Kidney capillary endothelial cell (primary cell): Measurements from ENCODE around the gene TCEAL9.
A peak's percentile ranks its signal among the peaks of the same experiment; 100 is the strongest.
"Not testable (repeated sequence)": the region's sequence is repeated elsewhere in the genome, so short reads cannot be mapped to it uniquely, and the experiment has no call there.

Experiments
- DNase-seq: peaks from one replicate; pipeline ENCODE4 v3.0.0-alpha.2; 2018; ENCODE audit warnings: low spot score

TCEAL9 gene

DNA sequence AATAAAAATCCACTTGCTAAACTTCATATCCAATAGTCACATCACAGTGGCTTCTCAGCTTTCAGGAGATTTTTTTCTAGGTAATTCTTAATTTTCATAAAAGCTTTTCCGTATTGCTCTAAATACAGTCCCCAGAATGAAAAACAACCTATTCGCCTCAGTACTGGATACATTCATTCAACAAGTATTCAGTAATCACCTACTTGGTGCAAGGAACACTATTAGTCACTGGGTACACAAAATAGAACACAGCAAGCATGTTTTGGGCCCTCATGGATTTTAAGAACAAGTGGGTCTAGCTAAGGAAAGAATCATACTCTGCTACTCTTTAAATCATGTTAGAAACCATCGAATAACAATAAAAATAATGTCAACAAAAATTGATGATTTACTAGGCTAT, 17.3 kb downstream of the TCEAL9 start:
- DNase-seq, result no peak

DNA sequence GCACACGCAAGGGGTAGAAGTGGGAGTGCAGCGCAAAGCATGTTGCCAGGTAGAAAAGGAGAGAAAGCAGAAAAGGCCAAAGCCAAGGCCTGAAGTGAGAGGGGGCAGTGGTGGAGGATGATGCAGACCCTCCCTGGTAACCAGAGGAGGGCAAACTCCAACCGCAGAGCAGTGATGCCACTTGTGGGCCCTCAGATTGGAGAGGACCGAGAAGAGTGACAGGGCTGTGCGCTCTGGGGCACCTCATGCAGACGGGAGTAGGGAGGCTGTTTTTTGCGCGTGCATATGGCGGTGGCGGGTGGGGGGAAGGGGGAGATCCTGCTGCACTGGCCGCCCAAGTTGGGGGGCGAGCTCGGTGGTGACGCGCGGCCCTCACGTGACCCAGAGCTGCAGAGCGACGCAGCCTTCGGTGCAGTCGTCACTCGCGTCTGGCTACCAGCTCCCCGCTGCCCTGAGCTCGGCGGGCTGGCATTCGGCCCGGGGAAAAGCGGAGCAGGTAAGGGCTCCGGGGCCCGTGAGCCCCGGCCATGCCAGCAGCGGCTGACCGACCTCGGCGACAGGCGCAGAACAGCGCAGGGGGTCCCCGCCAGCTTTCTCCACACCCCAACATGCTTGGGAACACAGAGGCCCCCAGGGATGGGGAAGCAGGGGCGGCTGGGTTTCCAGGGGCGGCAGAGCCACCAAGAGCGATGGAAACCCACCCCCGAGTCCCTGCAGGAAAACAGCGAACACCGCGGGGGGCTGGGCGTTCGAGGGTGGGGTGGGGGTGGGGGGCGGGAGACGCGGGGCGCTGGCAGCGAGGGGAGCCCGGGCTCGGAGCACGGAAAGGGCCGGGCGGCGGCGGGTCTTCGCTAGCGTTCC, 20.0 kb downstream of the TCEAL9 start, which contains the start of gene BEX3:
BEX3 (plus strand) TSS at position 421 of the 861 bp plus-strand sequence. CDS start 984 bp downstream, outside the sequence.
- DNase-seq, result no peak

- no peak for DNase-seq
These were observed 20.6 kb downstream of the TCEAL9 start for GRCh38 chrX:103376979-103377324.

DNA sequence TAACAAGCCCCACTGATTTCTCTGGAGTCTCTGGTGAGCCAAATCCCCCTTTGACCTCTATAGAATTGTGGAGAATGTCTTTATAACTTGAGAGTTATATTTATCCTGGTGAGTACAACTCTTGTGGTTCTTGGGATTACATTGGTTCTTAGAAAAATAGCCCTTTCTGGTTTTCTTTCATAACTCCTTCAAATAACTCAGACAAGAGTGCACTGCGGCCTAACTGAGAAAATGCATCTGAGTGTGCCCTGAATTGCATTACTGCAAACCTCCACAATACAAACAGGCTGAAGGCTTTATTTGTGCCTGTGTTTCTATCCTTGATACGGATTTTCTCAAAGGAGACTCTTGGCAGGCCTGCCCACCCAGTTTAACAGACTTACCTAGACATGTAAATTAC, 22.7 kb downstream of the TCEAL9 start:
- DNase-seq, result no peak

GRCh38 chrX:103382877-103383276, 26.6 kb downstream of the TCEAL9 start:
- DNase-seq, result no peak

DNA sequence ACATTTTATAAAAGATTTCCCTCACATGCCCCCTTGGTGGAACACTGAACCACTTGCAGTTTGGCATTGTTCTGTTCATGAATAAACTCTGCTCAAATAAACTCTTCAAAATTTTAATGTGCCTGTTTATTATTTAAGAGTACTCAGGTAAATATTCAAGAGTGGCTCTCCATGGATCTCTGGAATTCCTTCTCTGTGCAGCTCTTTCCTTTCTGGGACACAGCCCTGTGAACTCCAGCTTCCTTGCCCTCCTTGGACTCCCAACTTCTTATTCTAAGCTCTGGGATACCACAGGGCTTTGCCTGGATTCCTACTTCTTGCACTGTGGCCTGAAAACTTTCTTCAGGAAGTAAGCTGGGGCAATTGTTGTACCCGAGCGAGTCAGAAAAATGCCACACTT, 28.4 kb downstream of the TCEAL9 start:
- DNase-seq, result no peak

DNA sequence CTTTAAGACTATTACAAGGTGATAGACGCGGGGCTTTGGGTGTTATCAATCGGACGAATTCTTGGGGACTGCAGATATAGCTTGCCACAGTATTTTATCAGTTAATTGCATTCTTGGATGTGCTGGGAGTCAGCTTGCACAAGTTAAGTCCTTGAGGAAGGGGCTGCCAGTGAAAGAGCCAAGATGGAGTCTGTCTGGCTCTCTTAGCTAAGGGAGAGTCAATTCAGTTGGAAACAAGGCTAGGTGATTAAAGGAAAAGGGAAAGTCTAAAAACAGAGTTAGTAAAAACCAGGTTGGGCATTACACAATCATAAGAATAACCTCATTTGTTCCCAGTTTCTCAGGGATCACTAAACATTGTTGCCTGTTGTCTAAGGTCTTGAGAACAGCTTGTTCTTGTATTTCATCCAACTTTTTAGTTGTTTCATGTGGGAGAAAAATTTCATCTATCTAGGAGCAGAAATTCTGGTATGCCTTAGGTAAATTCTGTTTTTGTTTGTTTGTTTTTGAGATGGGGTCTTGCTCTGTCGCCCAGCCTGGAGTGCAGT, 29.1 kb downstream of the TCEAL9 start:
- not testable (repeated sequence) for DNase-seq

DNA sequence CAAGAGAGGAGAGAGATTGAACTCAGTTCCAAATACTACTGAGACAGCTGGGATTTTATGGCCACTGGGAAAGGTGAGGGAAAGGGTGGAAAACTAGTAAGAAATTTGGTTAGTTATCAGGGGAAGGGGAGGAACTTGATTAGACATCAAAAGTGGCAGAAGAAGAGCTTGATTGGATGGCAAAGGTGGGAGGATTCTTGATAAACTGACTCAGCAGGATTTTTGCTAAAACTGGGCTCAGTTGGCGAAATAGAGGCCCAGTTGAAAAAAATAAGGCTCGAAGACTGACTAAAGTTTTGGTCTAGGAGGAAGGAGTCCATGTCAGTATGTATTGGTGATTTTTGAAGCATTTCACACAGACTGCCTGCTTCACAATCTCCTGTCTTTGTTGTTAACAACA, 30.0 kb downstream of the TCEAL9 start:
- DNase-seq, result no peak

DNA sequence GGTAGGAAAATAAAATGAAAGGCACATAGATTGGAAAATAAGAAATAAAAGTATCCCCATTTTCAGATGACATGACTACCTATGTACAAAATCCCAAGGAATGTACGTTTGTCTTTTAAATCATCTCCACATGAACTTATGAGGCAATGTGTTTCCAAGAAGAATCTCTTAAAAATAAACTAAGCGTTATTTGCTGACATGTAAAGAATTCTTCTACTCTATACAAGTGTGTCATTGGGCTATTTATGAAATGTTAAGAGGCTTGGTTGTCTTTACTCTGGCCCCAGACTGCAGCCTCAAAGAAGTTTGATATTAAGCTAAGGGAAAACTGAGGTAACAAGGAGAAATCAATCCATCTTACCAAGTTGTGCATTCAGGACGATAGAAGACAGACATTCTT, 37.2 kb downstream of the TCEAL9 start:
- DNase-seq, result no peak

GRCh38 chrX:103396186-103396585, 39.9 kb downstream of the TCEAL9 start:
- DNase-seq, result no peak

DNA sequence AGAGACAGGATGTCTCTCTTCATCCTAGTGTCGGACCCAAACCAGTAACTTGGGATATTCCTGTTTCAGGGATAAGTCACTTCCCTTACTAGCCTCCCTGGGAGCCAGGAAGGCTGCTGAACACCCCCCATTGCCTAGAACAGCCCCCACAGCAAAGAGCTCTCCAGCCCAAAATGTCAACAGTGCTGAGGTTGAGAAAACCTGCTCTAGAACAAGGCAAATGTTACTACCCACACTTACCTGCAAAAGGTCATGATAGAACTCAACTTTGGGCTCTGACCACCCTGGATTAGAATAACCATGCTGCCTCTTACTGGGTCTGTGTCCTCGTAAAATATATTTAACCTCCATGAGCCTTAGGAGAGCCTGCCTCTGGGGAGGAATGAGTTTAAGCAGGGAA, 40.4 kb downstream of the TCEAL9 start:
- DNase-seq, result no peak

GRCh38 chrX:103397707-103398106, 41.4 kb downstream of the TCEAL9 start:
- DNase-seq, result no peak

- DNase-seq, result peak; percentile 69
These were observed 42.1 kb downstream of the TCEAL9 start for GRCh38 chrX:103398421-103398864.

GRCh38 chrX:103399744-103400143, 43.4 kb downstream of the TCEAL9 start:
- DNase-seq, result no peak

DNA sequence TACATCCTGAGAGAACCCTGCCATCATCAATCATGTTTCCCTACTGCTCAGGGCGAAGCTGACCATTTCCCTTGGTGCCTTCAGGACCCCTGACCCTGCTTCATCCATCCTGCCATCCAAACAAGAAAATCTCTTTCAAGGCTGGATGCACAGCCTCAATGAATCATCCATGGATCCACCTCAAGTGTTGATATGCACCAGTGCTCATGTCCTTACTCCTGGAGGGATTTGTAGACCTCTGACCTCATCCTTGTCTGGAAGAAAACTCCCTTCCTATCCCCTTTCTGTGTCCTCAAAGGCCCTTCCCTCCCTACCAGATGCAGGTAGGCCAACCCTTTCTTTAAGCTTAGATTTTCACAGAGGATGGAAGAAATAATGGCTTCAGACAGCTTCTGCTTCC, 44.6 kb downstream of the TCEAL9 start:
- DNase-seq, result no peak

DNA sequence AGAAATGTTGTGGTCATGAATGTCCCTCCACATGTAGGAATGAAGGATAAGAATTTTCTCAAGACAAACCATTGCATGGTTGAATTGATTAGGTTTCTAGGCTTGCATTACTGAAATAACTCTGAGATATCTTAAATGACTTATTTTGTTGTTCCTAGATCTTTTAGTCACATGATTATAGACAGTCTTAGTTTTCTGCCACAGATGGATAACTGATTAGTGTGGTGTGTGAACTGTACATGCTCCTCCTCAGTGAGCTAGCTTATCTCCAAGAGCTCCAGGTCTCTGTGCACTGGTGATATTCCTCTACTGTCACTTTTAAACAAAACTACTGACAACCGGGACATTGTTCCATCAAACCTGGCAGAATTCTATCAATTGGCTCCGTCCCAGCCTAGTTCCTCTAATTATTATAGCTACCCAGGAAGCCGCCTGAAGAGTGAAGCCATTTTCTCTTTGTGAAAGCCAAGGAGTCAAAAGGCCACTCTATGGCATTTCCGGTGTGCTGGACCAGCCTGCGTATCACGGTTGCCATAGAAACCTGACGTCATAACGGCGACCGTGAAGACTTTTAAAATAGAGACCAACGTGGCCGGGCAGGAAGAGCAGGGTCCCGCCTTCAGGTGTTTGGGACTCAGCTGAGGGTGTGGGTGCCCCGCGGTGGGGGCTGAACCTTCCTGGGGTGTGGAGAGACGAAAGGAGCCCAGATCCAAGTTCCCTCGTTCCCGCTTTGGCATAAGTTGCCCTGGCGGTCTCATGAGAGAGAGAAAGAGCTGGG, 48.1 kb downstream of the TCEAL9 start:
- DNase-seq, result peak; percentile 80

GRCh38 chrX:103405009-103405333, 48.7 kb downstream of the TCEAL9 start:
- no peak for DNase-seq

GRCh38 chrX:103406256-103406655, 50.0 kb downstream of the TCEAL9 start:
- DNase-seq, result no peak

GRCh38 chrX:103407776-103408175, 51.5 kb downstream of the TCEAL9 start:
- DNase-seq, result no peak
